Measurements from ENCODE around the gene SIRPA.

- TF ChIP-seq CTCF (conservative IDR thresholded peaks at IDR 0.05), result no peak
- TF ChIP-seq ZFX (IDR thresholded peaks at IDR 0.05), result no peak
These were observed 10.0 kb upstream of the SIRPA start for GRCh38 chr20:1885254-1885653.

Data from C4-2B (cell line).